NOMO-1 (cell line): Measurements from ENCODE around the gene ADAMTS14.

Source experiments
- DNase-seq, 2 experiments: peaks; one replicate each; lab custom pipeline; 2025; ENCODE audit not compliant: unreplicated experiment in 2 of 2; lab: John Stamatoyannopoulos, UW

The ADAMTS14 gene

DNA sequence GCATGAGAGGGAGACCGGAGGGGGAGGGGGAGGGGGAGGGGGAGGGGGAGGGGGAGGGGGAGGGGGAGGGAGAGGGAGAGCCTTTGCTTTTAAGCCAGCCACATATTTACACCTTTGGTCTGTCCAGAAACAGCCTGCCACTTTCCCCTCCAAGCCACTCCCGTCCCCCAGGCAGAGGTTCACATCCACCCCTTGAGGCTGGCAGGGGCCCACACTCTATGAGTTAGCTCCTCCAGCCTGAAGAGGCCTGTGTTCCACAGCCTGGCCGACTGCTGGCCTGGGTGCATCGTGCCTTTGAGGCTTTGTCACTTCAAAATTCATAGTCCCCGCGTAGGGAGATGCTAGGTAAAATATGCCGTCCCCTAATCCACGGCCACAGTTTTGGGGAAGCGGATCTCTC lies 16.5 kb downstream of the ADAMTS14 start:
- no peak for DNase-seq

DNA sequence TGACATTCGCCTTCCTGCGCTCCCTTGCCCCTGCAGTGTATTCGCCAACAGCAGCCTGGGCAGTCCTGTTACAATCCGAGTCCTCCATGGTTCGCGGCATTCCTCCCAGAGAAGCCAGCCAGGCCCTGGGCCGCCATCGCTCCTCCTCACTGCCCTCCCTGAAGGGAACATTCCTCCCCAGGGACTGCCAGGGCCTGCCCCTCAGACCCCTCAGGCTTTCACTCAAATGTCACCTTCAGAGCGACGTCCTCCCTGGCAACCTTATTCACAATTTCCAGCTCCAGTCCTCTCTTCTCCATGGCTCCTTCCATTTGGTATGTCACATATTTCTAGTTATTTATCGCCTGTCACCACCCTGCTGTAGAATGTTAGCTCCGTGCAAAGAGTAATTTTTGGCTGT lies 17.4 kb downstream of the ADAMTS14 start:
- DNase-seq: no peak

DNA sequence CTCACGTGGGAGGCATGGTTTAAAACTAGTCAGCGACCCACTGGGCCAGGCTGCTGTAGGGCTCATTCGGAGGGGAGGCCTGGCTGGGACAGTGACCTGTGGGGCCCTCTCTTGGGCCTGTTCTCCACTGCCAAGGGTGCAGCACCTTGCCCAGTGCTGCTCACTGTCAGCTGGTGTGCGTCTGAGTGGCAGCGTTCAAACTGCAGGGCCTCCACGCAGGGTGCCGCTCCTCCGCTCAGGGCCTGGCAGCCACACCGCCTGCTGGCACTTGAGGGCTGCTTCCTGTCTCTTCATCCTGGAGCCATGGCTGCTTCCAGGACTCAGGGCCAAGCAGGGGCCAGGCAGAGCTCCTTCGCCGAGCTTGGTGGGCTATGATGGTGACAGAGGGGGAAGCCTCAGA lies 18.3 kb downstream of the ADAMTS14 start:
- DNase-seq: no peak

DNA sequence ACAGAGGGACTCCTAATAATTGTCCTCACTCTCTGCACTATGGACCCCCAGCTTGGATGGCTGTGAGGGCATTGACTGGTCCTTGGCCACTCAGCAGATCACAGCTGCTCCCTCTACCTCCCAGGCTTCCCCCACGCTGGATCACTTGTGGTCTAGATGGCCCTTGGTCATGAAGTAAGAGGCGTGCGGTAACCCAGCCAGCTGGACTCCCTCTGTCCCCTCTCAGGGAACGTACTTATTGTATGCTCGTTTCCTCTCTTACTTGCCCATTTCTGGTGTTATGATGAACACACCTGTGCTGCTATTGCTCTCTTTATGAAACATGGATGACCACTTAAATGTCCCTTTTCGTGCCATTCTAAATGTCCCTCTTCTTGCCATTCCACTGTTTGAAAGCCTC lies 19.3 kb downstream of the ADAMTS14 start:
- no peak for DNase-seq

DNA sequence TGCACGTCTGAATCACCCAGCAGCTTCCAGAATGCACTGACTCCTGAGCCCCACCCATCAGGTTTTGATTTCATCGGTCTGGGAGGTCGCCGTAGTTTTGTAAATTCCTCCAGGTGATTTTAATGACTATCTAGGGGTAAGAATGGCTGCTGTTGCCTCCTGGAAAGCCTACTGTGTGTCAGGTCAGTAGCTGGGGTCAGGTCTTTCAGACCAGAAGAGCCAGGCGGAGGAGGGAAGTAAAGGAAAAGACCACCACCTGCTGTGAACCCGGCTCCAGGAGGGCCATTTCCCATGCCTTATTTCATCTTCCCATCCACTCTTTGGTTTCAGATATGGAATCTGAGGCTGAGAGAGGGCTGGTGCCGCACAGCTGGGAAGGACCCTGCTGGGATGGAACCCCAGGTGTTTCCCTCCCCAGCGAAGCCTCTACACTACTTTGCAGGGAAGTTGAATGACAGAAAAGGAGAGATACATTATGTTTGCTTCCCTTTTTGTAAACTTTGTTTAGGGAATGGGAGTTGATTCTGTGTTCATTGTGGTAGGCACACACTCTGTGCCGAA lies 19.8 kb downstream of the ADAMTS14 start:
- DNase-seq: no peak

DNA sequence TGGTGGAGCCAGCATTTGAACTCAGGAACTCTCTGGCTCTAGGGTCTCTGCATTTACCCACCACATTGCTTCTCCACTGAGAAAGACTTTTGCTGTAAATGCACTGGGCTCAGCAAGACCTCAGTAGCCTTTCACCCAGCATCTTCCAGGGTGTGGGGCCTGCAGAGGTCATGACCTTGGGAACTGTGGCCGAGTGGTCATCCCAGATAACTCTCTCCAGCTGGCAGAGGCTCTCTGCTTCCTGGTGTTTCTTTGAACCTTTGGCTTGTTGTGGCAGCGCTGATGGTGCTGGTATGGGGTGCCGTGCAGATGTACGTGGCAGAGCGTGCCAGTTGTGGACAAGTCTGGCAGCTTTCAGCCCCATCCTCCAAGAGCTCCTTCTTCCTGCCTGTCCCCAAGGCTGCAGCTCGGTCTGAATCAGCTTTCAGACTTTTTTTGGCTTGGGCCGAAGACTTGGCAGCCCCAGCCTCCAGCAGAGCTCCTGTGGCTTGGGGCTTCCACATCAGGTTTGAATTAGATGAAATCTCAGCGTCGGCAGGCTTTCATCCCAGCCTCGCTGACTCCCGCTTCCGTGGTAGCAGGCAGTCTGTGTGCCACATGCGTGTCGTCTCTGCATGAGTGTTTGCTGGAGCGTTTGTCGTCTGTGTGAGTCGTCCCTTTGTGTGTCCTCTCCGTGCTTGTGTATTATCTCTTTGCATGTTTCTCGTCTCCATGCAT lies 21.5 kb downstream of the ADAMTS14 start:
- DNase-seq: no peak

DNA sequence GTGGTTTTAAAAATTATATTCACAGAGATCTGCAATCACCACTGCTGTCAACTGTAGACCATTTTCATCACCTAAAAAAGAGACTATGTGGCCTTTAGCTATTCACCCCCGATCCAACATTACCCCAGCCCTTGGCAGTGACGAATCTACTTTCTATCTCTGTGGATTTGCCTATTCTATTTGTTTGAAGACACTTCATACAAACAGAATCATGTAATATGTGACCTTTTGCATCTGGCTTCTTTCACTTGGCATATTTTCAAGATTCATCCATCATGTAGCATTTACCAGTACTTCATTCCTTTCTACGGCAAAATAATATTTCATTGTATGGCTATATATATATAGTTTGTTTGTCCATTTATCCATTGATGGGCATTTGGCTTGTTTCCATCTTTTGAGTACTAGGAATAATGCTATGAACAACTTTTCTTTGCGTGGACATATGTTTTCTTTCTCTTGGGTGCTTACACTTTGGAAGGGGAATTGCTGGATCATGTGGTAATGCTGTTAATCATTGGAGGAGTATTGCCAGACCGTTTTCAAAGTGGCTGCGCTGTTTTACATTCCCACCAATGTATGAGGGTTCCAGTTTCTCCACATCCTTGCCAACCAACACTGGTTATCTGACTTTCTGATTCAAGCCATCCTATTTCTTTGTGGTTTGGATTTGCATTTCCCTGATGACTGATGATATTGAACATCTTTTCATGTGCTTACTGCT lies 22.3 kb downstream of the ADAMTS14 start:
- no peak for DNase-seq

DNA sequence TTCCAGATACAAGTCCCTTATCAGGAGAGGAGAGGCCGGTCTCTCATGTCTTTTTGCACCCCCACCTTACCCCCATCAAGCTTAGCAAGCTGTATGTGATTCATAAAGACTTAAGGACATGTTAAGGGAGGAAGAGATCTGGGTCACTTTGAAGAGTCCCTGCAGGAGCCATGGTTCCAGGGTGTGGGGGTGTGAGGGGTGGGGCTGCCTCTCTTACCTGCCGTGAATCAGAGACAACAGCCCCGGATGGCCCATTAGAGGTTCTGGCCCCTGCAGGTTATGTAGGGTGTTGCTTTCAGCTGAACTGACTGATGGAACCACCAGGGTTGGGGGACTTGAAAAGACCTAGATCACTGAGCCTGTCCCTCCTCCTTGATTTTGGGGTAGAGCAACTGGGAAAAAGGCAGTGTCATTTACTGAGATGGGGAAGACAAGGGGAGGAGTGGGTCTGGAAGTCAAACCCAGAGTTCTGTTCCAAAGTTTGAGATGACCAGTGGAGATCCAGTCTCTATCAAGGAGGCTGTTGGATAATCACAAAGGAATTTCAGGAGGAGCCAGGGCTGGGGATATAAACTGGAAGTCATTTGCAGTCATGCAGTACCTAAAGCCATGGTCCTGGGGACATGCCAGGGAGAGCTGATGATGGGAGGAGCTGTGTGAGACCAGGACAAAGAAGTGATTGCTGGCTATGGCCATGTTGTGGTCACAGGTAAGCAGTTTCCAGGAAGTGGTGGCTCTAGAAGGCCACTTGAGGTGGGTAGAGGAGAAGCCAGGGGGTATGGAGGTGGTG lies 23.1 kb downstream of the ADAMTS14 start:
- no peak for DNase-seq

DNA sequence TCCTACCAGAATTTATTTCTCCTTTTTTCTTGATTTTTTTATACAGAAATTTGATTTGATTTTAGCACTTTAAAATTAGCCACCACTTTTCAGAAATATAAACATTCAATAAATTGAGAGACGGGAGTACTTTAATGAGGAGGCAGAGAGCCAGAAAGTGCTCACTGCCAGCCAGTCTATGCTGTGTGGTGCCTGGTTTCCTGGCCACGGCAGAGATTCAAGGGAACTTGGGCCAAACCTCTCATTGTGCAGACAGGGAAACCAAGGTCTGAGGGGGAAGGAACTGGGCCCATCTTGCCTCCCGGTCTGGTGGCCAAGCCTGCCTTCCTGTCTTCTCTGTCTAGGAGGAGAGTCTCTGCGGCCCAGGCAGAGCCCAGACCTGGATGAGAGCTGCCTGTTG lies 25.9 kb downstream of the ADAMTS14 start:
- DNase-seq: no peak

DNA sequence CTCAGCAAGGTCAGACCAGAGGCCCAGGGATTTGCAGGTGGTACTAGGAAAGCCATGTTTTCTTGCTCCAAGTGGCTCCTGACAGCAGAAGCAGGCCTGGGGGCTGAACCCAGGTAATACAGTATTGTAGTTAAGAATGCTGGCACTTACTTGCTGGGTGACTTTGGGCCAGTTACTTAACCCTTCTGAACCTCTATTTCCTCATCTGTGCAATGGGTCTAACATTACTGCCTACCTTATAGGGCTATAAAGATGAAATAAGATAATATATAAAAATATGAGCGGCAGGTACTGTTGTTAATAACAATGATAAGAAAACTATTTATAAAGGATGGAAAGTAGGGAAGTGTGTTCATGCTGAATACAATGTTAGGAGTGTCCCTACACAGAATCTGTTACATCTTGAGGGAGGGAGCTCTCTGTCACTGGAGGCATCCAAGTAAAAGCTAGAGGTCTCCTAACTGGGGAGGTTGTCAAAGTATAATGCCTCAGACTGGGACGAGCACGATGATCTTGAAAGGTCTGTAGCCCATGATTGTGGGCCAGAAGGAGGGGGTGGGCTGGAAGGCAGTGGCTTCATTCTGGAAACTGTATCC lies 26.9 kb downstream of the ADAMTS14 start:
- no peak for DNase-seq

DNA sequence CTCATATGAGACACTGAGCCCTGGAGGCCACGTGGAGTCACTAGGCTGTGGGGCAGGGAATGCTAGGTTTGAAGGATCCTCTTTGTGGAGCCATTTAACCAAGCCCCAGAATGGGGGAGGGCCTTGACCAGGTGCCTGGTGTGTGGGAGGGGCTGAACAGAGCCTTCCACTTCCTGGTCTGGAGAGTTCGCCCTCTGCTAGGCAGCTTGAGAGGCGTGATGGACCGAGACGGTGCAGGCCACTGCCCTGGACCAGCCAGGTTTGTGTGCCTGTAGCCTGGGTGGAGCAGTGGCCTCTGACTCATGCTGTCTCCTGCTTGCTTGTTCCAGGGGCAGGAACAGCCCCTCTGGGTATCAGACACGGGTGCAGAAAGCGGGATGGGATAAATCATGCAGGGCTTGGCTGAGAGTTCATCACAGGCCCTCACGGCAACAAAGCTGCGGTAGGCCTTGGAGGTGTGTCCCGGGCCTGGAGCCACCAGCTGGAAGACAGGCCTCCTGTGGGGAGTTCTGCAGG lies 27.4 kb downstream of the ADAMTS14 start:
- no peak for DNase-seq

DNA sequence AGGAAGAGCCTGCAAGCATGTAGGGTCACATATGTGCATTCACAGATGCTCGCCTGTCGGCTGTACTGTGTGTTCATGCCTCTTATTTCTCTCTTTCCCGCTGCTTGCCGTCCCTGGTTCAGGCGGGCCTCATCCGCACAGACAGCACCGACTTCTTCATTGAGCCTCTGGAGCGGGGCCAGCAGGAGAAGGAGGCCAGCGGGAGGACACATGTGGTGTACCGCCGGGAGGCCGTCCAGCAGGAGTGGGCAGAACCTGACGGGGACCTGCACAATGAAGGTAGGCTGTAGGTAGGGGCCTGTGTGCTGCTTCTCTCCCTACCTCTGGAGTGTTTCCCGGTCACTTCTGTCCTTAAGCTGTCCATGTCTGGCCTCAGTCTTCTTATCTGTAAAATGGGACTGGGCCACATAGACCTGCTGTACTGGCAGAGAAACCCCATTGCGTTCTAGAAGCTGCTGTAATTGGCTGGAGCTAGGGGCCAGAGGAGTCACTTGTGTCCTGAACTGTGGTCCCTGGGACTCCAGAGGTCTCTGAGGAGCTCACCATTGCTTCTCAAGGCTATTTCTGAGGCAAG lies 30.0 kb downstream of the ADAMTS14 start:
- DNase-seq: no peak

DNA sequence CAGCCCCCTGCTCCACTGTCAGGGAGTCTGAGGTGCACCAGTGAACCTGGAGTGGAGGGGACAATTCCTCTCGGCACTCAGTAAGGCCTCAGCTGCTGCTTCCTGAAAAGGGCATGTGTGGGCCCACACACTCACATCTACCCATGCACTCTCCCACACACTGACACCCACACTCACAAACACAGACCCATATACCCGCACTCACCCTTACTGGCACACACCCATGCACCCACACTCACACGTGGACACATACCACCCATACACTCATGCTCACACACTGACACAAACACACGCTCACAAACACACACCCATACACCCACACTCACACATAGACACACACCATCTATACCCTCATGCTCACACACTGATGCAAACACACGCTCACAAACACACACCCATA lies 31.9 kb downstream of the ADAMTS14 start:
- DNase-seq: no peak

DNA sequence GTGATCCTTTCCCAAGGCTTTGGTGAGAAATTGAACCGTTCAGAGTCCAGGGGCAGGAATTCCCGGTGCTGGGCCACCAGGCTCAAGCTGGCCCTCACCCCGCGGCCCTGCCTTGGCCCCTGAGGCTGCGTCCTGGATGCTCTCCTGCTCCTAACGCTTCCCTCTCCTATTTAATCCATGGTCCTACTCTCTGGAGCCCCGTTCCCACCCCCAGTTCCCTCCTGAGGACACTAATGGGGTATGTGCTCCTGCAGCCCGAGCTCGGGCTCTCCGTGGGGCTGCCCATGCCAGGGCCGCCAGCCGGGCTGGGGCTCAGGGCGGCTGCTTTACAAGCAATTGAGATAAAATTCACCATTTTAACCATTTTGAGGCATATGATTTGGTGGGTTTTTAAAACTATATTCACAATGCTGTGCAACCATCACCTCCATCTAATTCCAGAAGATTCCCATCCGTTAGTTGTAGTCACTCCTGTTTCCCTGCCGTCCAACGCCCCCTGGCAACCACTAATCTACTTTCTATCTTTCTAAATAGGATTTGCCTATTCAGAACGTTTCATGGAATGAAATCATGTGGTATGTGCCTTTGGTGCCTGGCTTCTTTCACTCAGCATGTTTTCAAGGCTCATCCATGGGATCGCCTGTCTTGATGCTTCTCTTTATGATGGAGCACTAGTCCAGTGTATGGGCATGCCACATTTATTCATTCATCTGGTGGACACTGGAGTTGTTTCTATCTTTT lies 33.0 kb downstream of the ADAMTS14 start:
- no peak for DNase-seq

DNA sequence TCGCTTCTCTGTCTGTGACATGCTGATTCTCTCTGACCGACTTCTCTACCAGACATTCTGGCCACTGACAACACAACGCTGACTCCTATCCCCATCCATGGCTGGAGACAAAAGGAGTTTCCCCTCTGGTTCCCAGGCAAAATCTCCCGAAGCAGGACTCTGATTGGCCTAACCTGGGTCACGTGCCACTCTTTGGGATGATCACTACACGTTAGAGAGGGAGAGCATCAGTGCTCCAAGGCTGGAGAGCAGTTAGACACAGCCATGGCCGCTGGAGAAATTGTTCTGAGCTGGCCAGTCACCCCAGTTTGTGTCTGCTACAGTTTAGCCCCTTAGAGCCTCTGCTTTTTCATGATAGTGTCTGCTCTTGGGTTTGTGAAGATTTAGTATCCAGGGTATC lies 38.9 kb downstream of the ADAMTS14 start:
- no peak for DNase-seq

DNA sequence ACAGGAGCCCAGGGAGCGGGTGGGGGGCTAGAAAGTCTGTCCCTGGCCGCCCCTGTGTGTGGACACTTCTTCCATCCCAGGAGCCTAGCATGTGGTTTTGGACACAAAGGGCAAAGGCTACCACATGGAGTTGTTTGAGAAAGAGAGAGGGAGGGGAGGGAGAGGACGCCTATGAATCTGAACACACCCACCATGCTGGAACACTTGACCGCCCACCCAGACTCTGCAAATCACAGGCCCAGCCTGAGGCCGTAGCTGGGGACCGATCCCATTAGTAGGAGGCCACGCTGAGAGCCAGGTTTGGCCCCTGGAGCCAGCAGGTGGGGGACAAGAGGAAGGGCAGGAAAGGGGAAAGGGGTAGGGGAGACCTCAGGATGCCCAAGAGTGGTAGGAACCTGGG lies 39.6 kb downstream of the ADAMTS14 start:
- DNase-seq: no peak

DNA sequence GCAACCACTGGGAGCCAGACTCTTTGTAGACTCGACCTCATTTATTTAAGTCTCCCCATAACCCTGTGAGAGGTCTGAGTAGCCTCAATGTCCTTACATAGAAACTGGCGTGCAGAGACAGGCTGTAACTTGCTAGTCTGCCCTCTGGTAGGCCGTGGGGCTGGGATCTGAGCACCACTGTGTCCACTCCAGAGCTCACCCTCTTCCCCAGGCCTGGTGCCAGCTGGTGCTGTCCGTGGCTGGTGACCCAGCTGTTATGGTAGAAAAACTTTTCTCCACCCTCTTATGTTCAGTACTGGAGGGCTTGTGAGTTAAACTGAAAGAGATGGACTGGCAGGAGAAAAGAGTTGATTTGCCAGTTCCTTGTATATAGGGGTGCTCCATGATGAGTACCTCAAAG lies 41.9 kb downstream of the ADAMTS14 start:
- DNase-seq: no peak

DNA sequence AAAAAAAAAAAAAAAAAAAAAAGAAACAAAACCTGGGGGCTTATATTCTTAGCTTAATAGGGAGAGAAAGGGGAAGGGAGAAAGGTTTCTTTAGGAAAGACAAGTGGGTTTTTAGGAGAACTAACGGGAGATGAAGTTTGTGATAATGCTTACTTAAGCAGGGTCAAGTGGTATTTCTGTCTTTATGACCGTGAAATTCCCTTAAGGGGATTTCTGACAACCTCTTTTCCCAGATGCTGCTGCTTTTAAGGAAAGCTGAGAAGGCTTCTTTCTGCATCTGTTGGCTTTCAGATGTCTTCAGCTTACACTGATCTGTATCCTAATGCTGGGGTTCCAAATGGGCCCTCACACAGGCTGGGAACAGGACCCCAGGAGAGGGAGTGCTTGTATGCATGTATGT lies 42.6 kb downstream of the ADAMTS14 start:
- DNase-seq: no peak

DNA sequence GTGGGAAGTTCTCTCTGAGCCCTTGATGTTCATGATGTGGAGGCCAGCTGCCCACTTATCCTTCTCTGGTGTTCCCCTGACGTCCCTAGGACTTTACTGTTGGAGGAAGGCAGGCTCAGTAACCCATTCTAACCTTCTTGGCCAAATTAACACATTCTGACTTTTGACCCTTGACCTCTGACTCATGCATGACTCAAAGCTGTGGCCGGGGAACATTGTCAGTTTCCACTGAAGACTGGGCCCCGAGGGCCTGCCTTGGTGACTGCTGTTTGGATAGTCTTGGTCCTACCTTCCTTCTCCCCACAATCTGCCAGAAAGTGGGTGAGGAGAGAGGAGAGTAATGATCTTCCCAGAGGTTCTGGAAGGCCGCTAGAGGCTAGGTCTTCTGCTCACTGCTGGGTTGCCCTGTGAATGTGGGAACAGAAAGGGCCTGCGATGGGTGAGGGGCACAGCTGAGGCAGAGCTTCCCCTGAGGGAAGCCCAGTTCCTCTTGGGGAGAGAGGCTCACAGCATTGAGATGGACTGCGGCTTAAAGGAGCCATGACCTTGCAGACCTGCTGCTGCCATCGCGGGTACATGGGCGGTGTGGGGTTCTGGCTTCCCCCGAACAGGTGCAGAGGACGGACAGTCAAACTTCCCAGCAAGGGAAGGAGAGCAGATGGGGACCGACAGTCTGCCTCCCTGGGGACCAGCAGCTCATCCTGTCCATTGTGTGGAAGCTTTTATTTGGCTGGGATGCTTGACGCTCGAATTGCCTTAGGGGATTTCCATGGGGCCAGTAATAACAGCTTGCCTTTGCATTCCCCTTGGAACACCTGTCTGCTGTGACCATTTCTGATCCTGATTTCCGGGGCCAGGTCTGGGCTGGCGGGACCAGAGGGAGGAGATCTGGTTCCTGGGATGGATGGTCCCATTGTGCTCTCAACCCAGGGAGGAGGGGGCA lies 43.8 kb downstream of the ADAMTS14 start:
- peak; percentile 65 to 67 for DNase-seq
